Ishikawa (cell line): Measurements from ENCODE around the gene MVK.

Source experiments
- CEBPB ChIP-seq: IDR thresholded peaks from 2 replicates; pipeline ENCODE4 v1.6.1; 2012
- CREB1 ChIP-seq: IDR thresholded peaks from 2 replicates; pipeline ENCODE4 v1.6.1; 2012; ENCODE audit warnings: low read depth
- EP300 ChIP-seq: IDR thresholded peaks from 2 replicates; pipeline ENCODE4 v1.6.1; 2012; ENCODE audit warnings: borderline replicate concordance
- FOXM1 ChIP-seq: IDR thresholded peaks from 2 replicates; pipeline ENCODE4 v1.6.1; 2012; ENCODE audit warnings: low read depth, borderline replicate concordance
- RAD21 ChIP-seq: IDR thresholded peaks from 2 replicates; pipeline ENCODE4 v1.6.1; 2012; ENCODE audit warnings: low read depth
- TAF1 ChIP-seq: IDR thresholded peaks from 2 replicates; pipeline ENCODE4 v1.6.1; 2012; ENCODE audit warnings: low read depth, mild to moderate bottlenecking
- YY1 ChIP-seq: IDR thresholded peaks from 2 replicates; pipeline ENCODE4 v1.6.1; 2012; ENCODE audit warnings: low read depth
- TF ChIP-seq, protein P1 (sequence below): IDR thresholded peaks from 2 replicates; pipeline ENCODE4 v1.6.1; 2012
- TF ChIP-seq, protein P2 (sequence below): IDR thresholded peaks from 2 replicates; pipeline ENCODE4 v1.6.1; 2012; ENCODE audit warnings: low read depth, mild to moderate bottlenecking

GRCh38 chr12:109567967-109568366, 5.6 kb upstream of the MVK start:
- TF ChIP-seq YY1: no peak
- TF ChIP-seq EP300: no peak
- TF ChIP-seq CEBPB: no peak
- TF ChIP-seq TAF1: no peak
- TF ChIP-seq, protein P1, sequence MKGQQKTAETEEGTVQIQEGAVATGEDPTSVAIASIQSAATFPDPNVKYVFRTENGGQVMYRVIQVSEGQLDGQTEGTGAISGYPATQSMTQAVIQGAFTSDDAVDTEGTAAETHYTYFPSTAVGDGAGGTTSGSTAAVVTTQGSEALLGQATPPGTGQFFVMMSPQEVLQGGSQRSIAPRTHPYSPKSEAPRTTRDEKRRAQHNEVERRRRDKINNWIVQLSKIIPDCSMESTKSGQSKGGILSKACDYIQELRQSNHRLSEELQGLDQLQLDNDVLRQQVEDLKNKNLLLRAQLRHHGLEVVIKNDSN: no peak
- no peak for TF ChIP-seq RAD21
- TF ChIP-seq, protein P2, sequence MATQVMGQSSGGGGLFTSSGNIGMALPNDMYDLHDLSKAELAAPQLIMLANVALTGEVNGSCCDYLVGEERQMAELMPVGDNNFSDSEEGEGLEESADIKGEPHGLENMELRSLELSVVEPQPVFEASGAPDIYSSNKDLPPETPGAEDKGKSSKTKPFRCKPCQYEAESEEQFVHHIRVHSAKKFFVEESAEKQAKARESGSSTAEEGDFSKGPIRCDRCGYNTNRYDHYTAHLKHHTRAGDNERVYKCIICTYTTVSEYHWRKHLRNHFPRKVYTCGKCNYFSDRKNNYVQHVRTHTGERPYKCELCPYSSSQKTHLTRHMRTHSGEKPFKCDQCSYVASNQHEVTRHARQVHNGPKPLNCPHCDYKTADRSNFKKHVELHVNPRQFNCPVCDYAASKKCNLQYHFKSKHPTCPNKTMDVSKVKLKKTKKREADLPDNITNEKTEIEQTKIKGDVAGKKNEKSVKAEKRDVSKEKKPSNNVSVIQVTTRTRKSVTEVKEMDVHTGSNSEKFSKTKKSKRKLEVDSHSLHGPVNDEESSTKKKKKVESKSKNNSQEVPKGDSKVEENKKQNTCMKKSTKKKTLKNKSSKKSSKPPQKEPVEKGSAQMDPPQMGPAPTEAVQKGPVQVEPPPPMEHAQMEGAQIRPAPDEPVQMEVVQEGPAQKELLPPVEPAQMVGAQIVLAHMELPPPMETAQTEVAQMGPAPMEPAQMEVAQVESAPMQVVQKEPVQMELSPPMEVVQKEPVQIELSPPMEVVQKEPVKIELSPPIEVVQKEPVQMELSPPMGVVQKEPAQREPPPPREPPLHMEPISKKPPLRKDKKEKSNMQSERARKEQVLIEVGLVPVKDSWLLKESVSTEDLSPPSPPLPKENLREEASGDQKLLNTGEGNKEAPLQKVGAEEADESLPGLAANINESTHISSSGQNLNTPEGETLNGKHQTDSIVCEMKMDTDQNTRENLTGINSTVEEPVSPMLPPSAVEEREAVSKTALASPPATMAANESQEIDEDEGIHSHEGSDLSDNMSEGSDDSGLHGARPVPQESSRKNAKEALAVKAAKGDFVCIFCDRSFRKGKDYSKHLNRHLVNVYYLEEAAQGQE: no peak
- TF ChIP-seq CREB1: no peak
- no peak for TF ChIP-seq FOXM1
